GM19099 (cell line): ENCODE measurements around the gene ASCC3.

Experiments used
- POLR2A ChIP-seq: IDR thresholded peaks from 3 replicates; pipeline ENCODE4 v1.6.1; 2011; ENCODE audit warnings: low read depth; ENCODE audit not compliant: insufficient read length; ENCODE audit errors: extremely low read depth

Gene ASCC3

GRCh38 chr6:100627911-100628758 is 253.0 kb downstream of the ASCC3 start:
- TF ChIP-seq POLR2A, result no peak

- no peak for TF ChIP-seq POLR2A
Measured at GRCh38 chr6:100626721-100627120, 254.4 kb downstream of the ASCC3 start.

GRCh38 chr6:100622907-100623692 is 258.0 kb downstream of the ASCC3 start:
- TF ChIP-seq POLR2A, result no peak

- no peak for TF ChIP-seq POLR2A
Measured at GRCh38 chr6:100620085-100620840, 260.9 kb downstream of the ASCC3 start.

DNA sequence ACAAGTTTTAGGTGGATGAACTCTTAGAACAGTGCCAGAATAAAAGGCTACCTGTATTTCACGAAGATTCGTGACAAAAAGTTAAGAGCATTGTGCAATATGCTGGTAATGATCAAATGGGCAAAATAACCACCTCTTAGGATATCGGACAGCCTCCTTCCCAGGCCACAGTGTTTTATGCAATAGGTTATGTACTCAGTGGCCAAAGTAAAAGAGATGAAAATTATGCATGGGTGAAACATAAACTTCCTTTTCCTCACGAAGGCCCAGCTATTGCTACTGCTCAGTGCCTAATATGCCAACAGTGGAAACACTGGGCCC is 262.8 kb downstream of the ASCC3 start:
- no peak for TF ChIP-seq POLR2A

GRCh38 chr6:100617633-100618350 is 263.3 kb downstream of the ASCC3 start:
- TF ChIP-seq POLR2A, result no peak

GRCh38 chr6:100614933-100615332 is 266.2 kb downstream of the ASCC3 start:
- no peak for TF ChIP-seq POLR2A

DNA sequence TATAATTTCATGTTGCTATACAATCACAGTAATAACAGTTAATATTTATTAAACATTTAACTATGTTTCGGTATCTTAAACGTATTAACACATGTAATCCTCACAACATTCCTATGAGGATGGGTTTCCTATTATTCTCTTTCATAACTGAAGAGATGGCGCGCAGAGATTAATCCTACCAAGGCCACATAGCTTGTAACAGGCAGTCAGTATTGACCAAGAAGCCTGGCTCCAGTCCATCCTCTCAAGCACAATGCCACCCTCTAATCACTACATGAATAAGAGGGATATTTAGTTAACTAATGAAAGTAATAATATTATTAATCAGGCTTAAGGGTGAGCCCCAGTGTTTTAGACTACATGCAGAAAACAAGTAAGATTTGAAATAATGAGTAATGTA is 266.7 kb downstream of the ASCC3 start:
- TF ChIP-seq POLR2A, result no peak

GRCh38 chr6:100613656-100614055 is 267.5 kb downstream of the ASCC3 start:
- no peak for TF ChIP-seq POLR2A

DNA sequence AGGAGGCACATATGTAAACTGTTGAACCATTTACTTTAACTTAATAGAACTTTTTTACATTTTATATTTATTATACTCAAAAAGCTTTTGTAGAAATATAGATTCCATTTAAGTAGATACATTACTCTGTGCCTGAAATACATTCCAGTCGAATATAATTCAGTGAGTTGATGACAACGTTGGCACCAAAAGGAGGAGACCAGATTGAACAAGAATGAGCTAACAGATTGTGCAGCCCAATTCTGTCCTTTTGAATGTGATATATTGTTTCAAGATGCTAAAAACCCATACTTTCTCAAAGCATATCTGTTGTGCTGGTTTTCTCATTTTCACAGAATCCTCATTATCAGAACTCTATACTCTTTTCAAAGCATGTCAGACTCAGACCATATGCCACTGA is 269.0 kb downstream of the ASCC3 start:
- no peak for TF ChIP-seq POLR2A

GRCh38 chr6:100599088-100599770 is 281.9 kb downstream of the ASCC3 start:
- no peak for TF ChIP-seq POLR2A

- TF ChIP-seq POLR2A, result no peak
Measured at GRCh38 chr6:100595456-100595855, 285.7 kb downstream of the ASCC3 start.

DNA sequence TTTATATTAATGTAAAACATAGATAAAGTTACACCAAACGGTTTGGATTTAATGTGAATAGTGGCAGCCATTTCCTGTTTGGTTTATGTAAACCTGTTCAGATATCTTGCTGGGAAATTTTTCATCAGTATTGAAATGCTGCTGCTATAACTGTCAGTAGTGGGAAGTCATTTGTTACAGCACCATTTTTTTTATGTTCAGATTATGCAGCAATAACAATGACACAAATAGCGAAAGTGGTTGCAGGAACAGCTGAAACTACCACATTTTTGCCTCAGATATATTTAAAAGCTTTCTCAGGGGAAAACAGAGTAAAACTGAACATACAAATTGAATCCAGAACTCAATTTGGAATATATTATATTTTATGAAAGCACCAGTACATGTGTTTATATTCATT is 287.6 kb downstream of the ASCC3 start:
- TF ChIP-seq POLR2A, result no peak

- TF ChIP-seq POLR2A, result no peak
Measured at GRCh38 chr6:100592929-100593328, 288.2 kb downstream of the ASCC3 start.

DNA sequence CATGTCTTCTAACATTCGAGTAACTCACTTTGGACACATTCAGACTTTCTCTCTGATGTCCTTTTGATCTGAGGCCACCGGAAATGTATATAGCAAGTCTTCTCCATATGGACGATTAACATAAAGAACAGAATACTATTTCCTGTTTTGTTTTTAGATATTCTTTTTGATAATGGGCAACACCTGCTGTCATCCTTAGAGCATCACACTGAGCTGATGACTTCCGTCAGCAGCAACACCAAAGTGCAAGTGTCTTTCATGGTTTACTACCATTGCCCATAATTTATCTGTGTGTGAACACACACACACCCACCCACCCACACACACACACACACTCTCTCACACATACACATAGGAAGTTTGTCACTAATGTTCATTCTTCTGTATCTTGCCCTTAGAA is 303.7 kb downstream of the ASCC3 start:
- no peak for TF ChIP-seq POLR2A

DNA sequence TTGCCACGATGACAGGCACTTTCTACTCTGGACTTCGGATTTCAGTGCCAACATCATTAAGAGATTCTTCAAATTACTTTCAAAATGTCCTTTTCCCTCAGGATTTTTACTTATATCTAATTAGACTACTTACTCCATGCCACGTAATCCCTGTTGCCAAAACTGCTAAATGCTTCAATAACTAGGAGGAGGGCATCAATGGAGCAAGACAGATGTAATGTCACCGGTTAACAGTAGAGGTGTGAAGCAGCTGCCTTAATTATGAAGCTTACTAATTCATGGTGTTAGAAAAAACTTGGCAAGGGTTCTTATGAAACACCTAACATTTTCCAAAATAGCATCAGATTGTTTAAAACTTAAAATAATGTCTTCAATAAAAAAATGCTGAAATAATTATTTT is 305.2 kb downstream of the ASCC3 start:
- no peak for TF ChIP-seq POLR2A
